SK-N-SH (cell line): ENCODE results near the gene ABLIM1. TPM values are rescaled to one million over a fixed set of nuclear protein-coding genes. Genes with fewer than 3 reads are reported as not detected.

Experiments used
- CTCF ChIA-PET: fragments of 300-600, 350-600 bp; formaldehyde crosslinking; extraction: SDS; loops from one replicate; lab custom pipeline; 2021; lab: Yijun Ruan, JAX
- POLR2A ChIA-PET: fragments of 350-600 bp; sonication (Branson Sonifier 250); formaldehyde crosslinking; extraction: SDS; loops from one replicate; lab custom pipeline; 2020; ENCODE audit warnings: antibody characterized with exemption, inconsistent platforms; lab: Yijun Ruan, JAX
- DNase-seq: peaks from one replicate; pipeline ENCODE4 v3.0.0; 2012
- H2AFZ ChIP-seq: fragments of 200-600 bp; sonication (generic); 2 replicates; pipeline ENCODE4 v1.8.1; 2016; ENCODE audit warnings: antibody characterized with exemption, mild to moderate bottlenecking, low read depth
- H3F3A ChIP-seq: fragments of 200-600 bp; sonication (generic); replicated peaks from 2 replicates; pipeline ENCODE3; 2016; ENCODE audit warnings: antibody characterized with exemption, mild to moderate bottlenecking; ENCODE audit not compliant: insufficient read depth
- H3K27ac ChIP-seq, 2 experiments: fragments of 200-500 bp in 1 of 2; fragments of 200-600 bp in 1 of 2; sonication (Bioruptor generic) in 1 of 2; sonication (generic), shearing (Covaris generic) in 1 of 2; 2 replicates each; pipeline versions ENCODE4 v1.5.1 to v1.6.1; 2014 to 2016; ENCODE audit warnings: low read depth in 2 of 2, inconsistent platforms in 1 of 2, low read length in 1 of 2, mild to moderate bottlenecking in 1 of 2, mixed read lengths in 1 of 2
- H3K27me3 ChIP-seq: fragments of 200-600 bp; sonication (generic), shearing (Covaris generic); 2 replicates; pipeline ENCODE4 v1.6.1; 2016; ENCODE audit warnings: mixed run types; ENCODE audit not compliant: insufficient read depth
- H3K36me3 ChIP-seq, 2 experiments: fragments of 200-500 bp in 1 of 2; fragments of 200-600 bp in 1 of 2; sonication (Bioruptor generic) in 1 of 2; sonication (generic) in 1 of 2; replicated peaks in 1 of 2; 2 replicates each; pipeline versions ENCODE3 to v1.5.1; 2014 to 2016; ENCODE audit warnings: low read length in 1 of 2, mild to moderate bottlenecking in 1 of 2; ENCODE audit not compliant: insufficient read depth in 2 of 2, control insufficient read depth in 1 of 2
- H3K4me1 ChIP-seq, 2 experiments: fragments of 200-500 bp in 1 of 2; fragments of 200-600 bp in 1 of 2; sonication (Bioruptor generic) in 1 of 2; sonication (generic), shearing (Covaris generic) in 1 of 2; 2 replicates each; pipeline versions ENCODE4 v1.5.1 to v1.6.1; 2014 to 2016; ENCODE audit warnings: low read depth in 1 of 2, low read length in 1 of 2, mixed run types in 1 of 2; ENCODE audit not compliant: insufficient read depth in 2 of 2, control insufficient read depth in 1 of 2
- H3K4me2 ChIP-seq: fragments of 200-600 bp; sonication (generic), shearing (Covaris generic); 2 replicates; pipeline ENCODE4 v1.6.1; 2017; ENCODE audit warnings: mixed run types
- H3K4me3 ChIP-seq, 2 experiments: fragments of 200-500 bp in 1 of 2; fragments of 200-600 bp in 1 of 2; sonication (Bioruptor generic) in 1 of 2; sonication (generic), shearing (Covaris generic) in 1 of 2; 2 replicates each; pipeline versions ENCODE4 v1.5.1 to v1.8.1; 2014 to 2016; ENCODE audit warnings: low read depth in 2 of 2, inconsistent platforms in 1 of 2, low read length in 1 of 2, mild to moderate bottlenecking in 1 of 2, mixed read lengths in 1 of 2, moderate library complexity in 1 of 2
- H3K79me2 ChIP-seq: fragments of 200-600 bp; sonication (generic); 2 replicates; pipeline ENCODE4 v1.8.1; 2017; ENCODE audit warnings: mild to moderate bottlenecking; ENCODE audit not compliant: insufficient read depth
- H3K9ac ChIP-seq: fragments of 200-600 bp; sonication (generic); 2 replicates; pipeline ENCODE4 v1.6.1; 2017; ENCODE audit warnings: mixed run types
- H3K9me2 ChIP-seq: fragments of 200-600 bp; sonication (generic); 2 replicates; pipeline ENCODE4 v1.6.1; 2017; ENCODE audit warnings: mixed run types
- H3K9me3 ChIP-seq: fragments of 200-600 bp; sonication (generic); 2 replicates; pipeline ENCODE4 v1.6.1; 2017; ENCODE audit warnings: mixed run types, mild to moderate bottlenecking, moderate library complexity
- H4K20me1 ChIP-seq: fragments of 200-600 bp; sonication (generic); 2 replicates; pipeline ENCODE4 v1.6.1; 2017; ENCODE audit warnings: mild to moderate bottlenecking, mixed run types; ENCODE audit not compliant: insufficient read depth
- FOXJ3 ChIP-seq: sonication (generic); formaldehyde crosslinking; IDR thresholded peaks from 2 replicates; pipeline ENCODE4 v1.5.1; 2020; ENCODE audit warnings: mild to moderate bottlenecking, missing genetic modification reagents
- GATA2 ChIP-seq: sonication (generic); formaldehyde crosslinking; IDR thresholded peaks from 2 replicates; pipeline ENCODE4 v1.5.0; 2020; ENCODE audit warnings: mild to moderate bottlenecking, missing genetic modification reagents
- MEF2A ChIP-seq: IDR thresholded peaks from 2 replicates; pipeline ENCODE4 v1.4.0; 2012; ENCODE audit warnings: low read depth, borderline replicate concordance
- POLR2AphosphoS5 ChIP-seq: IDR thresholded peaks from 2 replicates; pipeline ENCODE4 v1.6.1; 2012; ENCODE audit warnings: low read depth, low read length
- RCOR1 ChIP-seq: fragments of 150-350 bp; IDR thresholded peaks from 2 replicates; pipeline ENCODE4 v1.6.1; 2017; ENCODE audit warnings: antibody characterized with exemption, low read length
- RXRA ChIP-seq: IDR thresholded peaks from 2 replicates; pipeline ENCODE4 v1.4.0; 2012; ENCODE audit warnings: low read depth, mild to moderate bottlenecking, borderline replicate concordance
- SIN3A ChIP-seq: IDR thresholded peaks from 2 replicates; pipeline ENCODE4 v1.6.1; 2012; ENCODE audit warnings: low read depth, mild to moderate bottlenecking, low read length, moderate library complexity, borderline replicate concordance
- SMC3 ChIP-seq: IDR thresholded peaks from 2 replicates; pipeline ENCODE4 v1.6.1; 2012; ENCODE audit warnings: low read depth, low read length, improper control_type of control experiment
- TAF1 ChIP-seq: IDR thresholded peaks from 2 replicates; pipeline ENCODE4 v1.6.1; 2012; ENCODE audit warnings: low read depth, mild to moderate bottlenecking, low read length, moderate library complexity, borderline replicate concordance
- YY1 ChIP-seq: IDR thresholded peaks from 2 replicates; pipeline ENCODE4 v1.4.0; 2012; ENCODE audit warnings: low read depth, mild to moderate bottlenecking
- WGBS: methylation state at CpG from one replicate; pipeline ENCODE4 v1.1.6; 2017; ENCODE audit warnings: low lambda C conversion rate; 5-methylcytosine and 5-hydroxymethylcytosine counted together
- polyA plus RNA-seq, 3 experiments: library from polyadenylated mRNA; depleted of rRNA; stranded (reverse); fragments of >200 nt; gene quantifications; 2 replicates each; pipeline ENCODE4 v1.2.3, GENCODE V29; 2012
- TF ChIP-seq, protein P1 (sequence below): IDR thresholded peaks from 2 replicates; pipeline ENCODE4 v1.6.1; 2012; ENCODE audit warnings: mild to moderate bottlenecking, low read depth, low read length, moderate library complexity
- TF ChIP-seq, protein P2 (sequence below): IDR thresholded peaks from 2 replicates; pipeline ENCODE4 v1.4.0; 2012; ENCODE audit warnings: low read depth
- TF ChIP-seq, protein P3 (sequence below): fragments of 200-600 bp; sonication (generic); IDR thresholded peaks from 2 replicates; pipeline ENCODE4 v1.6.1; 2017; ENCODE audit warnings: antibody characterized with exemption, mild to moderate bottlenecking, moderate library complexity
- TF ChIP-seq, protein P4 (sequence below): IDR thresholded peaks from 2 replicates; pipeline ENCODE4; 2012

ABLIM1 gene
- polyA plus RNA-seq, 1 of the 3 experiments (the other 2 are of a cell fraction) = 16.1 TPM

DNA sequence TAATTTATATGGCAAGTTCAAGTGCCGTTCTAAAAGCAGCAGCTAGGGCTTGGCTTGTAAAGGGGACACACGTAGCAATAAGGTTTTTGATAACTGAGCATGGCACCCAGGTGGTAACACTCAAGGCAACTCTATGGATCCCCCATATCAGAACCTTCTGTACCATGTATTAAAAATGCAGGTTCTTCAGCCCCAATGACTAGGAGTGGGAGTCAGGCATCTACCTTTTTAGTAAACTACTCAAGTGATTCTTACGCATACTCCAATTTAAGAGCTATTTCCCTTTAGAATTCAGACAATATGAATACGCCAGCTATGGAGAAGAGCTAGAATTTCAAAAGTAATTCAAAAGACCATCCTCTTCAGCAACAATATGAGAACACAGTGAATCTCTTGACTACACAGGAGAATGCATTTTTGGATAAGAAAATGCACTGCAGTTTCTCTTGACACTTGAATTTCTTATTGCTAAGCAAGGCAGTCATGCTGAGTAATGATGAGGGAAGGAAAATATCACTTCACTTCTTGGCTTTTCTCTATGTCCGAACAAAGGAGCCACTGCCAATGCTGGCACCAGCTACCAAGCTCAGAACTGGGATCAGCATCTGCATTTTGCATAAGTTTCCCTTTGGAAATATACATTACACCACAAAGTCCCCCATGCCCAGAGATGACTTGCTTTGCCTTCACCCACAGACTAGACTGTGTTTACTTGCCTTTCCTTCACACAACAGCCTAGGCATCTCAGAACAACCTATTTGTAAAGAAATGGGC, 53.5 kb downstream of the ABLIM1 start:
- H3K4me2 ChIP-seq = no peak overlapping the region
- no peaks in the 10 kb centered on the region for H3K27me3 ChIP-seq
- H3K9me2 ChIP-seq = no peaks in the 10 kb centered on the region
- no peaks in the 10 kb centered on the region for H3K9me3 ChIP-seq
- H3K36me3 ChIP-seq = no peaks in the 10 kb centered on the region
- H3K27ac ChIP-seq = no peak overlapping the region
- peaks cover 5% of the 10 kb centered on the region for H3F3A ChIP-seq
- no peaks in the 10 kb centered on the region for H3K79me2 ChIP-seq
- H2AFZ ChIP-seq = no peak overlapping the region
- WGBS = 78% methylated on average over 5 of the region's 5 CpGs
- no peak for TF ChIP-seq POLR2AphosphoS5
- no peak for TF ChIP-seq YY1
- no peak for TF ChIP-seq SIN3A
- no peak for TF ChIP-seq MEF2A
- TF ChIP-seq SMC3 = no peak
- TF ChIP-seq RXRA = no peak
- TF ChIP-seq, protein P1, sequence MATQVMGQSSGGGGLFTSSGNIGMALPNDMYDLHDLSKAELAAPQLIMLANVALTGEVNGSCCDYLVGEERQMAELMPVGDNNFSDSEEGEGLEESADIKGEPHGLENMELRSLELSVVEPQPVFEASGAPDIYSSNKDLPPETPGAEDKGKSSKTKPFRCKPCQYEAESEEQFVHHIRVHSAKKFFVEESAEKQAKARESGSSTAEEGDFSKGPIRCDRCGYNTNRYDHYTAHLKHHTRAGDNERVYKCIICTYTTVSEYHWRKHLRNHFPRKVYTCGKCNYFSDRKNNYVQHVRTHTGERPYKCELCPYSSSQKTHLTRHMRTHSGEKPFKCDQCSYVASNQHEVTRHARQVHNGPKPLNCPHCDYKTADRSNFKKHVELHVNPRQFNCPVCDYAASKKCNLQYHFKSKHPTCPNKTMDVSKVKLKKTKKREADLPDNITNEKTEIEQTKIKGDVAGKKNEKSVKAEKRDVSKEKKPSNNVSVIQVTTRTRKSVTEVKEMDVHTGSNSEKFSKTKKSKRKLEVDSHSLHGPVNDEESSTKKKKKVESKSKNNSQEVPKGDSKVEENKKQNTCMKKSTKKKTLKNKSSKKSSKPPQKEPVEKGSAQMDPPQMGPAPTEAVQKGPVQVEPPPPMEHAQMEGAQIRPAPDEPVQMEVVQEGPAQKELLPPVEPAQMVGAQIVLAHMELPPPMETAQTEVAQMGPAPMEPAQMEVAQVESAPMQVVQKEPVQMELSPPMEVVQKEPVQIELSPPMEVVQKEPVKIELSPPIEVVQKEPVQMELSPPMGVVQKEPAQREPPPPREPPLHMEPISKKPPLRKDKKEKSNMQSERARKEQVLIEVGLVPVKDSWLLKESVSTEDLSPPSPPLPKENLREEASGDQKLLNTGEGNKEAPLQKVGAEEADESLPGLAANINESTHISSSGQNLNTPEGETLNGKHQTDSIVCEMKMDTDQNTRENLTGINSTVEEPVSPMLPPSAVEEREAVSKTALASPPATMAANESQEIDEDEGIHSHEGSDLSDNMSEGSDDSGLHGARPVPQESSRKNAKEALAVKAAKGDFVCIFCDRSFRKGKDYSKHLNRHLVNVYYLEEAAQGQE = no peak
- no peak for TF ChIP-seq TAF1
- TF ChIP-seq RCOR1 = no peak
- TF ChIP-seq, protein P2, sequence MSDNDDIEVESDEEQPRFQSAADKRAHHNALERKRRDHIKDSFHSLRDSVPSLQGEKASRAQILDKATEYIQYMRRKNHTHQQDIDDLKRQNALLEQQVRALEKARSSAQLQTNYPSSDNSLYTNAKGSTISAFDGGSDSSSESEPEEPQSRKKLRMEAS = no peak
- no peak for TF ChIP-seq FOXJ3
- no peak for TF ChIP-seq GATA2 (CRISPR knock-in tag)
- no peak for DNase-seq
- H3K4me3 ChIP-seq = no peak overlapping the region
- ChIA-PET CTCF (no interaction called here), POLR2A (no interaction called here)
- peaks cover 0 to 5% of the 10 kb centered on the region in 2 experiments; a peak in 1 of 4 replicates for H3K4me1 ChIP-seq
- no peak overlapping the region for H3K9ac ChIP-seq
- H4K20me1 ChIP-seq = no peaks in the 10 kb centered on the region

DNA sequence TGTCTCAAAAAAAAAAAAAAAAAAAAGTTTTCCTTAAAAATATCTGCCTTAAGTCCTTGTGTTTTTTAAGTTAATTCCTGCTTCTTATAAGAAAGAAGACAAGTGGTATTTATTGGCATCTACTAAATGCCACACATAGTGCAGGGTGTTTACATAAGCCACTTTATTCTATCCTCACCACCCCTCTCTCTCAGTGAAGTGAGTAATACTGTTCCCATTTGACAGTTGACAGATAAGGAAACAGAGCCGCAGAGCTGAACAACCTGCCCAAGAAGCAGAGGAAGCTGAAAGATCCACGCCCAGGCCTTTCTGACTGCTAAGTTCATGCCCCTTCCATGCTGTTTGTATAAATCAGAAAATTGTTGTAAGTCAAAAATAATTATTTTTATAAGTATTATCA, 54.1 kb downstream of the ABLIM1 start:
- no peak for DNase-seq
- POLR2A ChIA-PET = no interaction called here
- H3K4me2 ChIP-seq = no peak overlapping the region
- no peaks in the 10 kb centered on the region for H3K9me3 ChIP-seq
- WGBS = 83% methylated on average over 2 of the region's 2 CpGs
- no peaks in the 10 kb centered on the region for H3K27me3 ChIP-seq
- peaks cover 0 to 5% of the 10 kb centered on the region in 2 experiments; a peak in 1 of 4 replicates for H3K4me1 ChIP-seq
- H3K4me3 ChIP-seq = no peak overlapping the region
- peaks cover 5% of the 10 kb centered on the region for H3F3A ChIP-seq
- no peak overlapping the region for H3K27ac ChIP-seq
- H3K9me2 ChIP-seq = no peaks in the 10 kb centered on the region
- no peaks in the 10 kb centered on the region for H3K36me3 ChIP-seq
- TF ChIP-seq, protein P3, sequence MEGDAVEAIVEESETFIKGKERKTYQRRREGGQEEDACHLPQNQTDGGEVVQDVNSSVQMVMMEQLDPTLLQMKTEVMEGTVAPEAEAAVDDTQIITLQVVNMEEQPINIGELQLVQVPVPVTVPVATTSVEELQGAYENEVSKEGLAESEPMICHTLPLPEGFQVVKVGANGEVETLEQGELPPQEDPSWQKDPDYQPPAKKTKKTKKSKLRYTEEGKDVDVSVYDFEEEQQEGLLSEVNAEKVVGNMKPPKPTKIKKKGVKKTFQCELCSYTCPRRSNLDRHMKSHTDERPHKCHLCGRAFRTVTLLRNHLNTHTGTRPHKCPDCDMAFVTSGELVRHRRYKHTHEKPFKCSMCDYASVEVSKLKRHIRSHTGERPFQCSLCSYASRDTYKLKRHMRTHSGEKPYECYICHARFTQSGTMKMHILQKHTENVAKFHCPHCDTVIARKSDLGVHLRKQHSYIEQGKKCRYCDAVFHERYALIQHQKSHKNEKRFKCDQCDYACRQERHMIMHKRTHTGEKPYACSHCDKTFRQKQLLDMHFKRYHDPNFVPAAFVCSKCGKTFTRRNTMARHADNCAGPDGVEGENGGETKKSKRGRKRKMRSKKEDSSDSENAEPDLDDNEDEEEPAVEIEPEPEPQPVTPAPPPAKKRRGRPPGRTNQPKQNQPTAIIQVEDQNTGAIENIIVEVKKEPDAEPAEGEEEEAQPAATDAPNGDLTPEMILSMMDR = no peak
- TF ChIP-seq, protein P4, sequence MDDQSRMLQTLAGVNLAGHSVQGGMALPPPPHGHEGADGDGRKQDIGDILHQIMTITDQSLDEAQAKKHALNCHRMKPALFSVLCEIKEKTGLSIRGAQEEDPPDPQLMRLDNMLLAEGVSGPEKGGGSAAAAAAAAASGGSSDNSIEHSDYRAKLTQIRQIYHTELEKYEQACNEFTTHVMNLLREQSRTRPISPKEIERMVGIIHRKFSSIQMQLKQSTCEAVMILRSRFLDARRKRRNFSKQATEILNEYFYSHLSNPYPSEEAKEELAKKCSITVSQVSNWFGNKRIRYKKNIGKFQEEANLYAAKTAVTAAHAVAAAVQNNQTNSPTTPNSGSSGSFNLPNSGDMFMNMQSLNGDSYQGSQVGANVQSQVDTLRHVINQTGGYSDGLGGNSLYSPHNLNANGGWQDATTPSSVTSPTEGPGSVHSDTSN = 0 out of 2 replicates have a peak, but pooled peaks have one; percentile 7
- no peak for TF ChIP-seq POLR2AphosphoS5
- TF ChIP-seq, all 33 proteins: peak for 1
- CTCF ChIA-PET = no interaction called here
- H2AFZ ChIP-seq = no peak overlapping the region
- no peak overlapping the region for H3K9ac ChIP-seq
- no peaks in the 10 kb centered on the region for H3K79me2 ChIP-seq
- H4K20me1 ChIP-seq = no peaks in the 10 kb centered on the region
